HUES6 (cell line): Measurements from ENCODE around the gene FABP3.

ENCODE experiments used
- H3K27ac ChIP-seq: 2 replicates; pipeline ENCODE4 v1.7.0; 2013; ENCODE audit warnings: low read depth, mild to moderate bottlenecking, low read length, inconsistent platforms
- H3K27me3 ChIP-seq: 2 replicates; pipeline ENCODE4 v1.6.1; 2013; ENCODE audit warnings: low read length; ENCODE audit not compliant: control insufficient read depth, insufficient read depth
- H3K36me3 ChIP-seq: 2 replicates; pipeline ENCODE4 v1.6.1; 2013; ENCODE audit warnings: low read length; ENCODE audit not compliant: control insufficient read depth, insufficient read depth
- H3K4me1 ChIP-seq: 2 replicates; pipeline ENCODE4 v1.6.1; 2013; ENCODE audit warnings: low read length; ENCODE audit not compliant: control insufficient read depth, insufficient read depth
- H3K4me3 ChIP-seq: 2 replicates; pipeline ENCODE4 v1.5.1; 2013; ENCODE audit warnings: low read depth, low read length
- H3K9ac ChIP-seq: one replicate; pipeline ENCODE4 v1.6.1; 2013; ENCODE audit warnings: mild to moderate bottlenecking, low read length
- H3K9me3 ChIP-seq: 2 replicates; pipeline ENCODE4 v1.6.1; 2013; ENCODE audit warnings: low read depth, low read length; ENCODE audit not compliant: control insufficient read depth, insufficient read depth

The FABP3 gene

DNA sequence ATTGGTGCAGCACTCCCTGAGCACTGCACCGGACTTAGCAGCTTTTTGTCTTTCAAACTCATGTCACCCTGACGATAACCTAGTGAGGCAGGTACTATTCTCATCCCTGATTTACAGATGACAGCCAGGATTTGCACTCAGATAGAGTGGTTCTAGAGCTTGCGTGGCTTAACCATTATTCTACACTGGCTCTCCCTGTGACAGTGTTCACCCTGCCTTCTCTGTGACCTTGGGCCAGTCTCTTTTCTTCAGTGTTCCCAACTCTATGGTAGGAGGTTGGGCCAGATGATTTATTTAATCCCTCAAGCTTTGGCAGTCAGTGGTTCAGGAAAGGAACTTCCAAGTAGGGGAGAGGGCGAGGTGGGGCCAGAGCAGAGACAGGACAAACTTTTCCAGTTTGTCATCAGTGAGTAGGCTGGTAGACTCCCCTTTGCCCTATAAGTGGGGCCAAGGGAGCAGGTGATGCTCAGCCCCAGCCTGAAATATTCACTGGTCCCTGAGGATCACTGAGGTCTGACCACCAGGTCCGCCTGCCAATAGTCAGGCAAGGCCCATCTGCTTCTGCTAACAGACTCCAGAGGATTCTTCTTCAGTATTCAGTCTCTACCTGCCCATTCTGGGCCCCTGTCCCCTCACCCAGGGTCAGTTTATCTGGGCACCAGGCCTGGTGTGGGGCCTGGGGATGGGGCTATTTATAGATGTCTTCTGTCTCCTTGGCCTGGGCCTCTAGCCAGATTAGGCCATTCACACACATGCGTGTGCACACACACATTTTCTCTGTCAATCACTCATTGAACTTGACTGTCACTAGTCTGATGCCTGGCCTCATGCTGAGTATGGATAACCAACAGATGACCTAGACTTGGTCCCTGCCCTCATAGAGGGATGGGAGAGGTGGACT lies 8.8 kb upstream of the FABP3 start:
- Histone ChIP-seq H3K4me1 (peaks cover 4% of the 10 kb centered on the region), H3K27ac (no peak overlapping the region), H3K9me3 (no peaks in the 10 kb centered on the region), H3K36me3 (no peaks in the 10 kb centered on the region), H3K4me3 (no peak overlapping the region), H3K27me3 (no peaks in the 10 kb centered on the region; the same call in 1 of the 2 replicates), H3K9ac (no peak overlapping the region)

DNA sequence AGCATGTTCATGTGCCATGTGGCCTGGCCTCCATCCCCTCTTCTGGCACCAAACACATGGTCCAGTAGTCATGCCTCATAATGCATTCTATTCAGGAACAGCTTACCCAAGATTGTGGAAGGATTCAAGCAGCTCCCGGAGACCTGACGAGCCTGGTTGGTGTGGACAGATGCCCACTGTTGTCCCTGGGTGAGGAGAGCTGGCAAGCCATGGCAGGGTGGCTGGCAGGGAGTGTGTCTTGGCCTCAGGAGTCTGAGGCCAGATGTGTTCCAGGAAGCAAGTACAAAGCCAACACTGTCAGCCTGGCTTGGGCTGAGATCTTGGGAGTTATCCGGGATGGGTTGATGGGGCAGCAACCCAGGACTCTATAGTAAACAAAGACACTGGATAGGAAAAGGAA lies 7.3 kb upstream of the FABP3 start:
- Histone ChIP-seq H3K4me1 (peaks cover 11% of the 10 kb centered on the region), H3K27me3 (no peaks in the 10 kb centered on the region; the same call in 1 of the 2 replicates), H3K9ac (no peak overlapping the region), H3K36me3 (no peaks in the 10 kb centered on the region), H3K27ac (no peak overlapping the region), H3K9me3 (no peaks in the 10 kb centered on the region), H3K4me3 (no peak overlapping the region)

- H3K27ac ChIP-seq = no peak overlapping the region
- H3K9ac ChIP-seq = no peak overlapping the region
- no peaks in the 10 kb centered on the region for H3K27me3 ChIP-seq
- no peak overlapping the region for H3K4me3 ChIP-seq
- H3K36me3 ChIP-seq = no peaks in the 10 kb centered on the region
- H3K4me1 ChIP-seq = peaks cover 25% of the 10 kb centered on the region
- no peaks in the 10 kb centered on the region for H3K9me3 ChIP-seq
Observed at GRCh38 chr1:31378001-31378400, 5.1 kb upstream of the FABP3 start.

GRCh38 chr1:31377364-31377863 lies 4.5 kb upstream of the FABP3 start:
- no peaks in the 10 kb centered on the region for H3K27me3 ChIP-seq
- H3K4me3 ChIP-seq = no peak overlapping the region
- peaks cover 30% of the 10 kb centered on the region for H3K4me1 ChIP-seq
- no peaks in the 10 kb centered on the region for H3K9me3 ChIP-seq
- H3K9ac ChIP-seq = no peak overlapping the region
- H3K27ac ChIP-seq = no peak overlapping the region
- H3K36me3 ChIP-seq = no peaks in the 10 kb centered on the region

DNA sequence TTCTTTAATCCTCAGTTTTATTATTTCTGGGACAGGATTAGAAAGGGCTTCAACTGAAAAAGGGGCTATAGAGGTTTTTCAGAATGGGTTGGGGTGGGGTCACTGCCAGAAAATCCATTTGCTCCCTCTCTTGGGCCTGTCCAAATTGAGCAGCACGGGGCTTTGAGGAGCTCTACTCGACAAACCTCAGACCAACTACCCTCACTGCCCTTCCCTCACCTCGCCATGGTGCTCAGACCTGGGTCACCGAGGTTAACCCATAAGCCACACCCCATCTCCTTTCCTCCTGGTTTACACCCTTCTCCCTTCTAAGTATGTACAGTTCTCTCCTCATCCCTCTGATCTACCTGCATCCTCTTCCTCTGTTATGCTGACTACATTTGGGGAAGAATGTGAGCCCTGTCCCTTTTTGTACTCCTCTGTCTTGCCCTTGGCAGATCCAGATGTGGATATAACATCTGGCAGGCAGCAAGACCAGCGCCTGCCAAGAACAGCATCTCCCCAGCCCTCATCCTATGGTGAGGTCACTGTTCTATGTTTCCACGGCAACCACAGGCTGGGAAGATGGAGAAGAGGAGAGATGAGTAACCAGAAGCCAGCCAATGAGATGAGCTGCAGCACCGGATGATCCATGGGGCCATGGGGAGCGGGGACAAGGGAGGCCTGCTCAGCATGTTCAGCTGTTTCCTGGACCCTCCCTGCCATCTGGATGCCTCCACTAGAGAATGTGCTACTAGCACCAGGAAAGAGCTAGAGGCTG lies 3.7 kb upstream of the FABP3 start:
- Histone ChIP-seq H3K4me3 (no peak overlapping the region), H3K9me3 (no peaks in the 10 kb centered on the region), H3K27ac (no peak overlapping the region), H3K36me3 (no peaks in the 10 kb centered on the region), H3K27me3 (no peaks in the 10 kb centered on the region), H3K9ac (no peak overlapping the region), H3K4me1 (peaks cover 37% of the 10 kb centered on the region)

DNA sequence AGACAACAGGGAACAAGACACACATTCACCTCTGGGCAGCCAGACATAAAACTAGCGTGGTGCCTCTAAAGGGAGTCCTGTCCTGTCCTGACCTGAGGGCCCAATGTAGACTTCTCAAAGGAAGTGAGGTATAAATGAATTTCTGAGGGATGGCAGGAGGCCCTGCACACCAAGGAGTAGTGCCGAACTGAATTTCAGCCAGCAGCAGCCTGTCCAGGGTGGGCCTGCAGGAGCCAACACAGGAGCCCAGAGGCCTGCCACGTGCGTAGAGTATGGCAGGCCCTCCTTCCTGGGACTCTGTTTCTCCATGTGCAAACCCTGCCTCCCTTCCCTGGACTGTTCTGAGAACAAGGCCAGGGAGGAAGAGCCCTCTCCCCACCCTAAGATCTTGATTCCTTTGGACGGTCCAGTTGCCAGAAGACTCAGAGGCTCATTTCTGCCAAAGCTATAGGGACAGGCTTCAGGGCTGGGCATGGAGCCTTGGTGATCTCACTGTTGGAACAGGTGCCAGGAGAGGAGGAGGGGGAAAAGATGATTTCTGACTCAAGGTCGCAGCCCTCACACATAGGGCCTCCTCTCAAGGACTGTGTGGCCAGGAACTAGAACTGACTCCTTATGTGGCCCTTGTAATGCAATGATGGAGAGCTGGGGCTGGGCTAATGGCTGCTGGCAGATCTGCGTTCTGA lies 1.8 kb upstream of the FABP3 start:
- Histone ChIP-seq H3K27ac (no peak overlapping the region), H3K4me1 (peaks cover 37% of the 10 kb centered on the region), H3K4me3 (no peak overlapping the region), H3K9me3 (no peaks in the 10 kb centered on the region), H3K9ac (no peak overlapping the region), H3K27me3 (no peaks in the 10 kb centered on the region), H3K36me3 (no peaks in the 10 kb centered on the region)

GRCh38 chr1:31373897-31374486 lies 1.1 kb upstream of the FABP3 start:
- peak overlapping the region; percentile 50 for H3K4me3 ChIP-seq
- H3K9me3 ChIP-seq = no peaks in the 10 kb centered on the region
- H3K27me3 ChIP-seq = no peaks in the 10 kb centered on the region
- no peak overlapping the region for H3K9ac ChIP-seq
- peaks cover 37% of the 10 kb centered on the region for H3K4me1 ChIP-seq
- H3K27ac ChIP-seq = no peak overlapping the region
- H3K36me3 ChIP-seq = no peaks in the 10 kb centered on the region

DNA sequence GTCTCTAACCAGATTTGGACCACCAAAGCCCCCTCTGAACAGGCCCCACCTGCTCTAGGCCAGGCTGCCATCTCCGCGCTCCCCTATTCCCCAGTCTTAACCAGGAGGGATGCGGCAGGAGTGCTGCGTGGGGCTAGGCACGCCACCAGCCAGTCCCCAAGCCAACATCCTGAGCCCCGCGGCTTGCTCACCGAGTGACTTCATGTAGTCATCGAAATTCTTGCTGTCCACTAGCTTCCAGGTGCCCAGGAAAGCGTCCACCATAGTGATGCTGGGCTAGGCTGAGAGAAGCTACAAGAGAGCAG lies 173 bp downstream of the FABP3 start:
- Histone ChIP-seq H3K4me1 (peaks cover 37% of the 10 kb centered on the region), H3K27ac (peak overlapping the region; percentile 81; the same call in 1 of the 2 replicates), H3K4me3 (peak overlapping the region; percentile 60), H3K9me3 (no peaks in the 10 kb centered on the region), H3K9ac (peak overlapping the region; percentile 83), H3K36me3 (peaks cover 2% of the 10 kb centered on the region; the same call in 1 of the 2 replicates), H3K27me3 (no peaks in the 10 kb centered on the region)

DNA sequence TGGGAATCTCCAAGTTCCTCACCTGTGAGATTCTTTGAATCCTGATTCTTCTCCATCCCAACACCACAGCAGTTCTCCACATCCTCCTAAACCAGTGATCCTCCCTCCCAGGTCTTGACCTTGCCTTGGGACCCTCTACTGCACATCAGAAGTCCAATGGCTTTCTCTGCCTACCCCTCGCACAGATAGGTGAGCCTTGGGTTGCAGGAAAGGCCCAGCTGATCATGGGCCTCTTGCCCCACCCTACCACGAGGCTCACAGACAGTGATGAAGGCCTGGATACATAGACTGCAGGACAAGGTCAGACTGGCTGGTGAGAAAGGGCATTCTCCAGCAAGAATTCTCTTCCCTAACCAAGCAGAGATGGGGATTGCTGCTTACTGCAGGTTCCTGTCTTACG lies 825 bp downstream of the FABP3 start:
- H3K27ac ChIP-seq = no peak overlapping the region
- H3K4me3 ChIP-seq = peak overlapping the region; percentile 60
- H3K9me3 ChIP-seq = no peaks in the 10 kb centered on the region
- H3K9ac ChIP-seq = no peak overlapping the region
- peaks cover 9% of the 10 kb centered on the region for H3K36me3 ChIP-seq
- no peaks in the 10 kb centered on the region for H3K27me3 ChIP-seq
- peaks cover 38% of the 10 kb centered on the region for H3K4me1 ChIP-seq

GRCh38 chr1:31371121-31371959 lies 1.5 kb downstream of the FABP3 start:
- H3K9me3 ChIP-seq = no peaks in the 10 kb centered on the region
- H3K4me3 ChIP-seq = no peak overlapping the region
- peaks cover 39% of the 10 kb centered on the region for H3K4me1 ChIP-seq
- H3K27ac ChIP-seq = no peak overlapping the region
- H3K36me3 ChIP-seq = peaks cover 10% of the 10 kb centered on the region
- H3K27me3 ChIP-seq = no peaks in the 10 kb centered on the region
- no peak overlapping the region for H3K9ac ChIP-seq
